GM12878 (cell line): Measurements from ENCODE around the gene TTC16. TPM values are rescaled to one million over a fixed set of nuclear protein-coding genes. Genes with fewer than 3 reads are reported as not detected.

Source experiments
- ATAC-seq: fragments of 200-7000 bp; cut with Tn5 transposase; 3 replicates; pipeline ENCODE4 v1.9.1; 2020; ENCODE audit warnings: mild to moderate bottlenecking, moderate library complexity
- BruUV-seq: library from RNA; stranded (reverse); fragments of 400-500 nt; replicated peaks from 2 replicates; lab custom pipeline; 2021; lab: Mats Ljungman, UMichigan
- CTCF ChIA-PET: fragments of 300-600 bp; sonication (Branson Sonifier 250); formaldehyde crosslinking; extraction: SDS; loops from one replicate; lab custom pipeline; 2021; ENCODE audit warnings: inconsistent platforms; lab: Yijun Ruan, JAX
- POLR2A ChIA-PET: fragments of 350-600 bp; formaldehyde crosslinking; extraction: SDS; loops from one replicate; lab custom pipeline; 2021; ENCODE audit warnings: inconsistent platforms; lab: Charles Lee
- RAD21 ChIA-PET: fragments of 300-600 bp; sonication (Branson Sonifier 250); formaldehyde crosslinking; loops from one replicate; lab custom pipeline; 2023; ENCODE audit warnings: antibody characterized with exemption; ENCODE audit not compliant: unreplicated experiment; lab: Charles Lee
- SMC1A ChIA-PET: fragments of 300-600 bp; sonication (Branson Sonifier 250); formaldehyde crosslinking; loops from one replicate; lab custom pipeline; 2023; ENCODE audit not compliant: unreplicated experiment, uncharacterized antibody; lab: Charles Lee
- DNase-seq: peaks from one replicate; pipeline ENCODE4 v3.0.0-alpha.2; 2011; ENCODE audit warnings: low read depth, low spot score
- FAIRE-seq: peaks from 3 replicates; lab custom pipeline; 2011; peaks lifted over from hg19 to GRCh38; lab: Jason Lieb, UNC
- H2AFZ ChIP-seq: 2 replicates; pipeline ENCODE4 v1.6.0; 2011; ENCODE audit warnings: low read depth, low read length, control low read depth; ENCODE audit not compliant: control insufficient read depth
- H3K27ac ChIP-seq: 2 replicates; pipeline ENCODE4 v1.5.1; 2011; ENCODE audit warnings: control low read depth; ENCODE audit not compliant: control insufficient read depth, insufficient read depth
- H3K27me3 ChIP-seq, 2 experiments: replicated peaks in 1 of 2; 2 replicates each; pipeline versions ENCODE4 v1.6.0 to v1.6.1; 2011; ENCODE audit warnings: low read length in 1 of 2; ENCODE audit not compliant: control insufficient read depth in 2 of 2, insufficient read depth in 2 of 2
- H3K36me3 ChIP-seq, 2 experiments: 2 replicates each; pipeline ENCODE4 v1.5.1; 2011; ENCODE audit warnings: low read length in 1 of 2; ENCODE audit not compliant: control insufficient read depth in 2 of 2, insufficient read depth in 2 of 2
- H3K4me1 ChIP-seq: 2 replicates; pipeline ENCODE4 v1.6.1; 2011; ENCODE audit warnings: mild to moderate bottlenecking, low read length, moderate library complexity, mixed read lengths; ENCODE audit not compliant: control insufficient read depth, insufficient read depth
- H3K4me2 ChIP-seq: 2 replicates; pipeline ENCODE4 v1.6.0; 2011; ENCODE audit warnings: control low read depth; ENCODE audit not compliant: control insufficient read depth, insufficient read depth
- H3K4me3 ChIP-seq: fragments of 200-600 bp; sonication (generic); 2 replicates; pipeline ENCODE4 v1.5.1; 2016
- H3K79me2 ChIP-seq: 2 replicates; pipeline ENCODE4 v1.6.0; 2011; ENCODE audit warnings: low read length; ENCODE audit not compliant: control insufficient read depth, insufficient read depth
- H3K9ac ChIP-seq: 2 replicates; pipeline ENCODE4 v1.8.0; 2011; ENCODE audit warnings: low read length, control low read depth, mixed read lengths; ENCODE audit not compliant: control insufficient read depth, insufficient read depth
- H3K9me3 ChIP-seq: replicated peaks from 3 replicates; pipeline ENCODE4 v1.5.1; 2011; ENCODE audit warnings: mild to moderate bottlenecking, low read length; ENCODE audit not compliant: control insufficient read depth, insufficient read depth
- H4K20me1 ChIP-seq: 2 replicates; pipeline ENCODE4 v1.6.0; 2011; ENCODE audit not compliant: control insufficient read depth, insufficient read depth
- CHD4 ChIP-seq: fragments of 200-600 bp; sonication (generic); IDR thresholded peaks from 2 replicates; pipeline ENCODE4 v1.6.1; 2016; ENCODE audit warnings: mild to moderate bottlenecking
- FOXK2 ChIP-seq: fragments of 450-650 bp; IDR thresholded peaks from 2 replicates; pipeline ENCODE4 v1.6.1; 2017; ENCODE audit warnings: mild to moderate bottlenecking, moderate library complexity
- MYB ChIP-seq: fragments of 150-350 bp; IDR thresholded peaks from 2 replicates; pipeline ENCODE4 v1.6.1; 2014; ENCODE audit warnings: mild to moderate bottlenecking, low read depth, low read length, borderline replicate concordance
- NR2F1 ChIP-seq: fragments of 450-650 bp; conservative IDR thresholded peaks from 2 replicates; pipeline ENCODE4 v1.6.1; 2017; ENCODE audit warnings: mild to moderate bottlenecking
- RFX5 ChIP-seq: IDR thresholded peaks from 2 replicates; pipeline ENCODE4 v1.6.1; 2011; ENCODE audit warnings: low read depth, low read length, improper control_type of control experiment
- SMARCA5 ChIP-seq: fragments of 450-650 bp; IDR thresholded peaks from 2 replicates; pipeline ENCODE4 v1.6.1; 2017; ENCODE audit warnings: mild to moderate bottlenecking
- SPI1 ChIP-seq: IDR thresholded peaks from 2 replicates; pipeline ENCODE4 v1.6.1; 2011; ENCODE audit warnings: low read depth, mild to moderate bottlenecking, low read length, moderate library complexity, borderline replicate concordance; ENCODE audit not compliant: insufficient read depth
- TARDBP ChIP-seq: IDR thresholded peaks from 2 replicates; pipeline ENCODE4 v1.6.1; 2016; ENCODE audit warnings: borderline replicate concordance
- ZNF217 ChIP-seq: fragments of 450-650 bp; IDR thresholded peaks from 2 replicates; pipeline ENCODE4 v1.6.1; 2017; ENCODE audit warnings: antibody characterized with exemption, mild to moderate bottlenecking
- ZNF24 ChIP-seq: fragments of 450-650 bp; IDR thresholded peaks from 2 replicates; pipeline ENCODE4 v1.6.1; 2017; ENCODE audit warnings: antibody characterized with exemption, mild to moderate bottlenecking
- WGBS: methylation state at CpG from one replicate; pipeline ENCODE4 v1.1.6; 2016; ENCODE audit warnings: low lambda C conversion rate; ENCODE audit not compliant: insufficient replicate concordance, insufficient coverage; ENCODE audit errors: missing lambda C conversion rate; 5-methylcytosine and 5-hydroxymethylcytosine counted together
- in situ Hi-C: fragments of 300-500 bp; cut with MboI; formaldehyde crosslinking; loops from 9 replicates; pipeline ENCODE4 v1.14.3; 2018; ENCODE audit warnings: mixed read lengths
- intact Hi-C: fragments of 100-400 bp; cut with micrococcal nuclease; formaldehyde crosslinking; loops from one replicate; pipeline ENCODE4 v1.14.2; 2022; ENCODE audit not compliant: unreplicated experiment
- polyA plus RNA-seq, 11 experiments: library from polyadenylated mRNA; depleted of rRNA in 4 of 11; unstranded in 6 of 11; stranded (reverse) in 5 of 11; fragments of >200 nt; fragmentation: Nextera tagmentation in 4 of 11; fragmentation: Illumina TruSeq in 1 of 11; extraction: Ambion mirVana in 4 of 11; extraction: Trizol in 1 of 11; gene quantifications; 1 replicate in 1 of 11; 2 replicates in 10 of 11; pipeline versions ENCODE4 v1.2.1 to v1.2.3, GENCODE V29; 2011 to 2016; ENCODE audit warnings: inconsistent platforms in 2 of 11, missing spikeins in 2 of 11, low read depth in 1 of 11
- total RNA-seq, 4 experiments: library from RNA; depleted of rRNA in 3 of 4; stranded (reverse); fragments of >200 nt in 3 of 4; fragmentation: Illumina TruSeq in 1 of 4; extraction: Trizol in 1 of 4; gene quantifications; 2 replicates each; pipeline versions ENCODE4 v1.2.1 to v1.2.3, GENCODE V29; 2013 to 2021
- TF ChIP-seq, protein P1 (sequence below): IDR thresholded peaks from 2 replicates; pipeline ENCODE4 v1.6.1; 2011; ENCODE audit warnings: borderline replicate concordance, low read depth, mild to moderate bottlenecking, moderate library complexity, mixed read lengths, low read length; ENCODE audit not compliant: insufficient read depth; ENCODE audit errors: extremely low read length
- TF ChIP-seq, protein P2 (sequence below): IDR thresholded peaks from 2 replicates; pipeline ENCODE4 v1.6.1; 2011; ENCODE audit warnings: borderline replicate concordance, low read depth, mild to moderate bottlenecking, moderate library complexity, low read length; ENCODE audit not compliant: insufficient read depth, poor library complexity, severe bottlenecking
- TF ChIP-seq, protein P3 (sequence below): fragments of 450-650 bp; IDR thresholded peaks from 2 replicates; pipeline ENCODE4 v1.6.1; 2016; ENCODE audit warnings: mild to moderate bottlenecking, moderate library complexity, borderline replicate concordance
- TF ChIP-seq, protein P4 (sequence below): fragments of 450-650 bp; IDR thresholded peaks from 2 replicates; pipeline ENCODE4 v1.6.1; 2014; ENCODE audit warnings: mild to moderate bottlenecking

Gene TTC16
- total and polyA plus RNA-seq, 10 of the 15 experiments (the other 5 are each of a cell fraction or from before 2014, with no cell fraction given): 0.03 TPM; not detected in 9

DNA sequence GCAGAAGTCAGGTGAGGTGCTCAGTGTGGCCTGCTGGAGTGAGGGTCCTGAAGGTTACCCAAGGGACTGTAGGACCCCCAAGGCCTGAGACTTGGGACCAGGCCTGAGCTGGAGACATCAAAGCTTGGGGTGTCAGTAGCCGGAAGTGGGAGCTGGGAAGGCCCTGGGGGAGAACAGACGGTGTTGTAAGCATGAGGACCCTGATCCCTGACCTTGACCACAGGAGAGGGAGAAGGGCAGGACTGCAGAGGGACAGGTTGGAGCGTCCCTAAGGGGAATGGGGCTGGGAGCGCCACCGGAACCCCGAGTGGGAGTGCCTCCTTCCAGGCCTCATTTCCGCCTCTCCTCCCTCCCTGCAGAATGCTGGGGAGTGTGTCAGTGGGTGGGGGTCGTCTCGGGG lies 533 bp downstream of the TTC16 start (continued):
- TF ChIP-seq TARDBP (no peak), MYB (no peak), FOXK2 (no peak)
- TF ChIP-seq, protein P1, sequence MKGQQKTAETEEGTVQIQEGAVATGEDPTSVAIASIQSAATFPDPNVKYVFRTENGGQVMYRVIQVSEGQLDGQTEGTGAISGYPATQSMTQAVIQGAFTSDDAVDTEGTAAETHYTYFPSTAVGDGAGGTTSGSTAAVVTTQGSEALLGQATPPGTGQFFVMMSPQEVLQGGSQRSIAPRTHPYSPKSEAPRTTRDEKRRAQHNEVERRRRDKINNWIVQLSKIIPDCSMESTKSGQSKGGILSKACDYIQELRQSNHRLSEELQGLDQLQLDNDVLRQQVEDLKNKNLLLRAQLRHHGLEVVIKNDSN: no peak
- TF ChIP-seq, protein P2, sequence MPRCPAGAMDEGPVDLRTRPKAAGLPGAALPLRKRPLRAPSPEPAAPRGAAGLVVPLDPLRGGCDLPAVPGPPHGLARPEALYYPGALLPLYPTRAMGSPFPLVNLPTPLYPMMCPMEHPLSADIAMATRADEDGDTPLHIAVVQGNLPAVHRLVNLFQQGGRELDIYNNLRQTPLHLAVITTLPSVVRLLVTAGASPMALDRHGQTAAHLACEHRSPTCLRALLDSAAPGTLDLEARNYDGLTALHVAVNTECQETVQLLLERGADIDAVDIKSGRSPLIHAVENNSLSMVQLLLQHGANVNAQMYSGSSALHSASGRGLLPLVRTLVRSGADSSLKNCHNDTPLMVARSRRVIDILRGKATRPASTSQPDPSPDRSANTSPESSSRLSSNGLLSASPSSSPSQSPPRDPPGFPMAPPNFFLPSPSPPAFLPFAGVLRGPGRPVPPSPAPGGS: no peak

DNA sequence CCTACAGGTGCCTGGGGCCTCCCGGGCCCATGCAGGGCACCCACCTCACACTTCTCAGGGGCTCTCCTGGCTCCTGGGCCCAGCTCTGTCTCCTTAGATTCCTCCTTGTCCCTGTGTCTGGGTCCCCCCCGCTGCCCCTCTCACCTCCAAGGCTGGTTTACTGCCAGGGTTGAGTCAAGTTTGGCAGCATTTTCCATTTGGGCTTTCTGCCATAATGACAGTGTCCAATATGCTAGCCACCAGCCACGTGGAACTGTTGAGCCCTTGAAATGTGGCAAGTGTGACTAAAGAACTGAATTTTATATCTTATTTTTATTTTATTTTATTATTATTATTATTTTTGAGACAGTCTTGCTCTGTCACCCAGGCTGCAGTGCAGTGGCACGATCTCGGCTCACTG lies 1.9 kb downstream of the TTC16 start:
- no peak overlapping the region for H3K4me3 ChIP-seq
- TF ChIP-seq ZNF24 (no peak), CHD4 (no peak), RFX5 (no peak), NR2F1 (no peak), SPI1 (no peak), SMARCA5 (no peak), ZNF217 (no peak)
- TF ChIP-seq, protein P3, sequence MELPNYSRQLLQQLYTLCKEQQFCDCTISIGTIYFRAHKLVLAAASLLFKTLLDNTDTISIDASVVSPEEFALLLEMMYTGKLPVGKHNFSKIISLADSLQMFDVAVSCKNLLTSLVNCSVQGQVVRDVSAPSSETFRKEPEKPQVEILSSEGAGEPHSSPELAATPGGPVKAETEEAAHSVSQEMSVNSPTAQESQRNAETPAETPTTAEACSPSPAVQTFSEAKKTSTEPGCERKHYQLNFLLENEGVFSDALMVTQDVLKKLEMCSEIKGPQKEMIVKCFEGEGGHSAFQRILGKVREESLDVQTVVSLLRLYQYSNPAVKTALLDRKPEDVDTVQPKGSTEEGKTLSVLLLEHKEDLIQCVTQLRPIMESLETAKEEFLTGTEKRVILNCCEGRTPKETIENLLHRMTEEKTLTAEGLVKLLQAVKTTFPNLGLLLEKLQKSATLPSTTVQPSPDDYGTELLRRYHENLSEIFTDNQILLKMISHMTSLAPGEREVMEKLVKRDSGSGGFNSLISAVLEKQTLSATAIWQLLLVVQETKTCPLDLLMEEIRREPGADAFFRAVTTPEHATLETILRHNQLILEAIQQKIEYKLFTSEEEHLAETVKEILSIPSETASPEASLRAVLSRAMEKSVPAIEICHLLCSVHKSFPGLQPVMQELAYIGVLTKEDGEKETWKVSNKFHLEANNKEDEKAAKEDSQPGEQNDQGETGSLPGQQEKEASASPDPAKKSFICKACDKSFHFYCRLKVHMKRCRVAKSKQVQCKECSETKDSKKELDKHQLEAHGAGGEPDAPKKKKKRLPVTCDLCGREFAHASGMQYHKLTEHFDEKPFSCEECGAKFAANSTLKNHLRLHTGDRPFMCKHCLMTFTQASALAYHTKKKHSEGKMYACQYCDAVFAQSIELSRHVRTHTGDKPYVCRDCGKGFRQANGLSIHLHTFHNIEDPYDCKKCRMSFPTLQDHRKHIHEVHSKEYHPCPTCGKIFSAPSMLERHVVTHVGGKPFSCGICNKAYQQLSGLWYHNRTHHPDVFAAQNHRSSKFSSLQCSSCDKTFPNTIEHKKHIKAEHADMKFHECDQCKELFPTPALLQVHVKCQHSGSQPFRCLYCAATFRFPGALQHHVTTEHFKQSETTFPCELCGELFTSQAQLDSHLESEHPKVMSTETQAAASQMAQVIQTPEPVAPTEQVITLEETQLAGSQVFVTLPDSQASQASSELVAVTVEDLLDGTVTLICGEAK: no peak
- TF ChIP-seq, protein P4, sequence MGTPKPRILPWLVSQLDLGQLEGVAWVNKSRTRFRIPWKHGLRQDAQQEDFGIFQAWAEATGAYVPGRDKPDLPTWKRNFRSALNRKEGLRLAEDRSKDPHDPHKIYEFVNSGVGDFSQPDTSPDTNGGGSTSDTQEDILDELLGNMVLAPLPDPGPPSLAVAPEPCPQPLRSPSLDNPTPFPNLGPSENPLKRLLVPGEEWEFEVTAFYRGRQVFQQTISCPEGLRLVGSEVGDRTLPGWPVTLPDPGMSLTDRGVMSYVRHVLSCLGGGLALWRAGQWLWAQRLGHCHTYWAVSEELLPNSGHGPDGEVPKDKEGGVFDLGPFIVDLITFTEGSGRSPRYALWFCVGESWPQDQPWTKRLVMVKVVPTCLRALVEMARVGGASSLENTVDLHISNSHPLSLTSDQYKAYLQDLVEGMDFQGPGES: no peak

More for the DNA sequence above, 1.9 kb downstream of the TTC16 start:
- Histone ChIP-seq H2AFZ (no peak overlapping the region), H3K9ac (no peak overlapping the region), H4K20me1 (no peaks in the 10 kb centered on the region), H3K9me3 (no peaks in the 10 kb centered on the region), H3K79me2 (no peaks in the 10 kb centered on the region), H3K4me1 (peaks cover 3% of the 10 kb centered on the region; the same call in 1 of the 2 replicates), H3K27ac (no peak overlapping the region), H3K27me3 (no peaks in the 10 kb centered on the region), H3K36me3 (no peaks in the 10 kb centered on the region), H3K4me2 (no peak overlapping the region)
- RAD21 ChIA-PET: interaction anchor here (2.8 kb wide), 1 partner anchor 17 kb away, joined by 19 read pairs; the partner anchor contains the start of gene TOR2A
- SMC1A ChIA-PET: no interaction called here
- no peak for DNase-seq
- POLR2A ChIA-PET: no interaction called here
- FAIRE-seq: no peak
- CTCF ChIA-PET: interaction anchor here (2.4 kb wide), 1 partner anchor 17 kb away, joined by 6 read pairs; the partner anchor contains the start of gene TOR2A
- no peak for ATAC-seq
- 41% methylated on average over 5 of the region's 5 CpGs for WGBS
- intact Hi-C loops: loop anchor here (5.0 kb wide), 1 partner anchor 200 kb away; the partner anchor contains the start of gene ST6GALNAC4
- in situ Hi-C loops: no loop called here
- BruUV-seq: no TSS peak
